GM20431 (cell line): Measurements from ENCODE around the gene ITLN1.
"Not testable (repeated sequence)": the region's sequence is repeated elsewhere in the genome, so short reads cannot be mapped to it uniquely, and the experiment has no call there.

Source experiments
- in situ Hi-C: fragments of 300-500 bp; cut with MseI, MboI; formaldehyde crosslinking; loops from one replicate; pipeline ENCODE4 v1.15.0; 2020; ENCODE audit warnings: low sequenced_read_pairs; ENCODE audit not compliant: unreplicated experiment

The ITLN1 gene

GRCh38 chr1:160885042-160885441, at the start of gene ITLN1:
Gene ITLN1, minus strand, starts transcription at chr1:160885180. Its CDS starts 303 bp downstream, at chr1:160884877.
- in situ Hi-C loops, result no loop called here

DNA sequence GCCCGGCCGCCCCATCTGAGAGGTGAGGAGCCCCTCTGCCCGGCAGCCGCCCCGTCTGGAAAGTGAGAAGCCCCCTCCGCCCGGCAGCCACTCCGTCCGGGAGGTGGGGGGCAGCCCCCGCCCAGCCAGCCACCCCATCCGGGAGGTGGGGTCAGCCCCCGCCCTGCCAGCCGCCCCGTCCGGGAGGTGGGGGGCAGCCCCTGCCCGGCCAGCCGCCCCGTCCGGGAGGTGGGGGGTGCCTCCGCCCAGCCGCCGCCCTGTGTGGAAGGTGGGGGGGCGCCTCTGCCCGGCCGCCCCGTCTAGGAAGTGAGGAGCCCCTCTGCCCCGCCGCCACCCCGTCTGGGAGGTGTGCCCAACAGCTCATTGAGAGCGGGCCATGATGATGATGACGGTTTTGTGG, 48.3 kb upstream of the ITLN1 start:
- in situ Hi-C loops, result not testable (repeated sequence)

- in situ Hi-C loops, result no loop called here
Observed at GRCh38 chr1:160925652-160926244, 40.8 kb upstream of the ITLN1 start.

- in situ Hi-C loops, result no loop called here
Observed at GRCh38 chr1:160924791-160925651, 40.0 kb upstream of the ITLN1 start.

DNA sequence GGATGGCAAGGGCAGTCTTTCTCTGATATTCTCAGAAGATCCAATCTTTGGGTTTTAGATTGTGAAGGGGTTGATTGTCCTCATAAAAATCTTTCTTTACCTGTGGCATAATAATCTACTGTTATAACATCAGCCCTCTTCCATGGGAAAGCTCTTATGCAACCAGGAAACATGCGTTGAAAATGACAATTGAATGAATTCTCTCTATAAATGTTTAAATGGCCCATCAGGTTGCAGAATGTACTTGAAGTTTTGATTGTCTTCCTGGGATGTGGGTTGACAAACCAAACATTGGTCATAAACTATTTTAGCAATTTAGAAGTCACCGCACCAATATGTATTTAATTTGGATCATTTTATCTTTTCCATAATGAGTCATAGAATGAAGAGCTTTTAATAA, 31.7 kb upstream of the ITLN1 start:
- in situ Hi-C loops, result no loop called here

DNA sequence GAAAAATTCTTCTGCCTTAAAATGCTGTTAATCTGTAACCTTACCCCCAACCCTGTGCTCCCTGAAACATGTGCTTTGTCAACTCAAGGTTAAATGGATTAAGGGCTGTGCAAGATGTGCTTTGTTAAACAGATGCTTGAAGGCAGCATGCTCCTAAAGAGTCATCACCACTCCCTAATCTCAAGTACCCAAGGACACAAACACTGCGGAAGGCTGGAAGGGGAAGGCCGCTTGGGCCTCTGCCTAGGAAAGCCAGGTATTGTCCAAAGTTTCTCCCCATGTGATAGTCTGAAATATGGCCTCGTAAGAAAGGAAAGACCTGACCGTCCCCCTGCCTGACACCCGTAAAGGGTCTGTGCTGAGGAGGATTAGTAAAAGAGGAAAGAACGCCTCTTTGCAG, 28.2 kb upstream of the ITLN1 start:
- in situ Hi-C loops, result not testable (repeated sequence)

DNA sequence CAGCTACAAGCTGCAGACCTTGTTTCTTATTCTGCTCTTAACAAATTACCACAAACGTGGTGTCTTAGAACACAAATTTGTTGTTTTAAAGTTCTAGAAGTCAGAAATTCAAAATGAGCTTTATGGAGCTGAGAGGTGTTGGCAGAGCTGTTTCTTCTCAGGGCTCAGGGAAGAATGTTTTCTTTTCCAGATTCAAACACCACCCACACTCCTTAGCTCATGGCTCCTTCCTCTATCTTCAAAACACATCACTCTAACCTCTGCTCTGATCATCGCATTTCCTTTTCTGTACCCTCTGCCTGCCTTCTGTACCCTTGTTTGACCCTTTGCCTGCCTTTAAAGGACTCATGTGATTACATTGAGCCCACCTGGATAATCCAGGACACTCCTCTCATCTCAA, 26.9 kb upstream of the ITLN1 start:
- in situ Hi-C loops, result no loop called here

DNA sequence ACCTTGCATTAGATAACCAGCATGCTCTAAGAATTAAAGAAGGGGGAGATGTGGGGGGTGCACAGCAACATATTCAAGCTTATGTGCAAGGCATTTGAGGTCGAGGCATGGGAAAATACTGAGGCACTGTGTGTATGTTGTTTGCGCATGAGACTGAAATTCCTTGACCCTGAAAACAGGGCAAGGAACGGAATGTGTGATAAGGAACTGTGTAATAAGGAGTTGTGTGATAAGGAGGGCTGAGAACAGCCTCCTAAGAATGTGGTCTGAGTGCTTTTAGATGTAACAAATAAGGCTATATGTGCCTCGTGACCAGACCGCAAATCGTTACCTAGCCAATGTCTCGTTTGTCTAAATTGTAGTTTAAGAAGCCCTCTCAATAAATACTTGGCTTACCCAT, 26.5 kb upstream of the ITLN1 start:
- in situ Hi-C loops, result no loop called here

GRCh38 chr1:160910170-160910750, 25.3 kb upstream of the ITLN1 start:
- in situ Hi-C loops, result no loop called here

DNA sequence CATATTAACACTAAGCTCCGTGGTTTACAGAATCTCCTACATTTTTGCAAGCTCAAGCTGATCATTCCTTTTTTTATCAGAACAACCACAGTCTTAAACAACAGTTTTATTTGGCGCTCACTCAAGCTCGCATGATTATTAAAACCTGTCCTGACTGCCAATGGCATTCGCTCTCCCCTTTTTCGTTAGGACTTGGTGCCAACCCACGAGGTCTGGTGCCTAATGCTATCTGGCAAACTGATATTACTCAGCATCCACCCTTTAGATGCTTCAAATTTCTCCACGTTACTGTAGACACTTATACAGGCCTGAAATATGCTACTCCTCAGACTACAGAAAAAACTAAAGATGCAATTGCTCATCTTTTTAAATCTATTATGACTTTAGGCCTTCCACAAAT, 23.0 kb upstream of the ITLN1 start:
- in situ Hi-C loops, result no loop called here

DNA sequence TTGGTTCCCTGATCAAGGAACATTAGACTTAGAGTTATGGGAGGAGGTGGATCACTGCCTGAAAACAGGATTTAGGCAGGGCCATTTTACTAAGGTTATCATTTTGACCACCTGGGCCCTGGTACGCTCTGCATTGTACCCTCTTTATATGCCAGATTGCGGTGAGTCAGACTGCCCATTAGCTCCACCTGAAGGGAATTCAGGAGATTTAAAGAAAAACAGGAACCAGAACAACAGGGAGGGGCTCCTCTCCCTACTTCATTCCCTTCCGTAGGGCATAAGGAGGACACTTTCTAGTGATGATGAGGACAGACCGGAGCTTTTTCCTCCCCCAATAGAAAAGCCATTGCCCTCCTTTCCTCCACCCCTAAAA, 20.6 kb upstream of the ITLN1 start:
- in situ Hi-C loops, result no loop called here

GRCh38 chr1:160904783-160905616, 20.0 kb upstream of the ITLN1 start:
- in situ Hi-C loops, result no loop called here

GRCh38 chr1:160902251-160902650, 17.3 kb upstream of the ITLN1 start:
- in situ Hi-C loops, result not testable (repeated sequence)

DNA sequence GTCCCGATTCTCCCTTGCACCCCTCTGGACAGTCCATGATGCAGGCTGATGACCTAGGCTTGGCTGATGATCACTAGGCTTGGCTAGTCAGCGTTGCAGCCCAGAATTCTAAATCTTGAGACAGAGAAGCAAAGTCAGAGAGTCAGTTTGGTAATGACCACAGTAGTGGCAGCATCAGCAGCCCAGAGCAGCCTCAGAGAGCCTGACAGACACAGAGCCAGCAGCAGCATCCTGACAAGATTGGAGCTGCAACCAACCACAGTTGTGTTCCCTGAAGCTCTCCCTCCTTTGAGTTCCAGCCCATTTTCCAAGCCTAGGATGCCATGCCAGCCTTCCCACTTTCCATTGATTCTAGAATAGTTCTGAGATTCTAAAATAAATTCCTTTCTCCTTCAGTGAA, 16.8 kb upstream of the ITLN1 start:
- in situ Hi-C loops, result no loop called here

DNA sequence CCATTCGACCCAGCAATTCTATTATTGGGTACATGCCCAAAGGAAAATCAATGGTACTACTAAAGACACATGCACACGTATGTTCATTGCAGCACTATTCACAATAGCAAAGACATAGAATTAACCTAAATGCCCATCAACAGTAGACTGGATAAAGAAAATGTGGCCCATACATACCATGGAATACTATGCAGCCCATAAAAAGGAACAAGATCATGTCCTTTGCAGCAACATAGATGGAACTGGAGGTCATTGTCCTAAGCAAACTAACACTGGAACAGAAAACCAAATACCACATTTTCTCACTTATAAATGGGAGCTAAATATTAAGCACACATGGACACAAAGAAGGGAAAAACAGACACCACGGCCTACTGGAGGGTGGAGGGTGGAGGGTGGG, 15.7 kb upstream of the ITLN1 start:
- in situ Hi-C loops, result not testable (repeated sequence)

- in situ Hi-C loops, result not testable (repeated sequence)
Observed at GRCh38 chr1:160894368-160895135, 9.6 kb upstream of the ITLN1 start.

- in situ Hi-C loops, result no loop called here
Observed at GRCh38 chr1:160891474-160891873, 6.5 kb upstream of the ITLN1 start.

DNA sequence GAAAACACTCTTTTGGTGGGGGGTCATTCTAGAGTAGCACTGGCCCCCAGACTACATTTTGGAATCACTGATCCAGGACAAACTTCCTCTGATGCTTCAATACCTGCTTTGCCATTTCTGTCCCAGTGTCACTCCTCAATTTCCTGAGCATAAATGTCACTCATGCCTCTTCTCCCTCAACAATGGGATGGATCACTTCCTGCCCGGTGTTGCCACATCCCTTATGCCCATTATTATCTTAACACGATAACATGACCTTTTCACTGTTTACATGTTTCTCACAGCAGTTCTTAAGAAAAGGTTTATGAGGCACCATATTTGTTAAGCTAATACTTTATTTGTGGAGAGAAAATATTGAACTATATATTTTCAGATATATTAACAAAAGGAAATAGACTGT, 3.9 kb upstream of the ITLN1 start:
- in situ Hi-C loops, result no loop called here

GRCh38 chr1:160887071-160887470, 2.1 kb upstream of the ITLN1 start:
- in situ Hi-C loops, result no loop called here

DNA sequence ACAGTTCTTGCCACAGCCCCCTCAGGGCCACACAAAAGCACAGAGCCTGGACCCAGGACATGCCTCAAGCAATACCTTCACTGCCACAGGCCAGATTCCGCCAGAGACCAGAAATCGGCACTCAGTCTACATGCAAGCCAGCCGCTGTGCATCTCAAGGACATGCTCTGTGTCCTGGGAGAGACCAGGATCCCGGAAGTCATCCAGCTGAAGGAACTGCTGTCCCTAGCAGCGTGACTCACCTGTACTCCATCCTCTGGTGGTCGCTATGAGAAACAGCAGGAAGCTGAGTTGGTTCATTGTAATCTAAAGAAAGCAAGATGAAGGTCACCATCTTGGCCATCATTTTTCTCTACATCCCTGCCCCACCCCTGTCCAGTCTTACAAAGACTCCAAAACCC, 401 bp downstream of the ITLN1 start:
- in situ Hi-C loops, result no loop called here
